HG02642 (cell line): ENCODE measurements around the gene NRDE2.
"Not testable (repeated sequence)": the region's sequence is repeated elsewhere in the genome, so short reads cannot be mapped to it uniquely, and the experiment has no call there.

ENCODE experiments used
- ATAC-seq: cut with Tn5 transposase; IDR thresholded peaks from one replicate; pipeline ENCODE4 v1.9.1; 2021; ENCODE audit warnings: mild to moderate bottlenecking; ENCODE audit not compliant: unreplicated experiment, poor library complexity

The NRDE2 gene

DNA sequence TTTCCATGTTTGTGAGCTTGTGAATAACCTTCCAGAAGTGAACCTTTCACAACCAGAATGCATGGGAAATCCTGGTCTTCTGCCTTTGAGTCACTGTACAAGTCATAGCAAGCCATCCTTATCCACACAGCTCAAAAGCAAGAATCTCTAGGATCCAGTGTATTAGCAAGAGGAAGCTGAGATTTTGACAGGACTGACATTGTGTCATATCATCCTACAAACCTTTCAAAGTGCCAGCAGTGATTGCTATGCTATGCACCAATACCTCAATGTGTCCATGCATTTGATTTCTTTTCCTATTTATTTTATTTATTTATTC lies 13.5 kb upstream of the NRDE2 start:
- ATAC-seq = no peak

DNA sequence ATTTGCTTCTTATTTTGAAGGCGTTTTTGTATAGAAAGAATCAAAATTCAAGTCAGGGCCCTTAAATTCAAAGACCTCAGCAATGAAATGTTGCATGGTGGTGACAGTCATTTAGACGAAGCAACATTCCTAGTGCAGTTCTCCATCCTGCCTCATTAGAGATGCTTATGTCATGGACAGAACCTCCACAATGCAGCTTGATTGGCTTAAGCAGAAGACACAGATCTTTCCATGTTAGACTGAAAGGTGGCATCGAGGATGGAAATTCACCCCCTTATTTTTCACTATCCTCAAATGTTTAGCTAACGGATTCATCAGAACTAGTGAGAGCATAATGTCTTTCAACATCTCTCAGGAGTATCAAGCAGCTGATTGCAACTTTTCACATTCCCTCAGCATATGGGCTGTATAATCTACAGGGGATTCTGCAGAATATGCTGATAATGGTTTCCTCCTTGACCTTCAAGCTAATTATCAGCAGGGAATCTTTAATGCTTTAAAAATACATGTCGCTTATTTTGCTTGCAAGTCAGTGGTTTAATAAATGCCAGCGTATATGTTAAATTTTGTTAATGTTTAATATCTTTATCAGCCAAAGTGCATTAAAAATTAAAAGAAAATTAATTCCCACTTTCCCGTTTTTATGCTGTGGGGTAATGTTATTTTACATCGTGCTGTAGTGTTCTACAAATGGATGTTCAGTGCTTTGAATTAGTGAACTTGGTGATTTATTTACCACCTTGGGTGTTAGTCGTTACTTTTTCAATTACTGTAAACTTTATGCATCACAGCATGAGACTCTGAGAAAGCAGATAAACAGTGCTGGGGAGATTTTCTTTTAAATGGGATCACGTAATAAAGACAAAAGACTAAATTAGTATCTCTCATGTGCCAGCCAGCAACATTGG lies 12.8 kb upstream of the NRDE2 start:
- no peak for ATAC-seq

DNA sequence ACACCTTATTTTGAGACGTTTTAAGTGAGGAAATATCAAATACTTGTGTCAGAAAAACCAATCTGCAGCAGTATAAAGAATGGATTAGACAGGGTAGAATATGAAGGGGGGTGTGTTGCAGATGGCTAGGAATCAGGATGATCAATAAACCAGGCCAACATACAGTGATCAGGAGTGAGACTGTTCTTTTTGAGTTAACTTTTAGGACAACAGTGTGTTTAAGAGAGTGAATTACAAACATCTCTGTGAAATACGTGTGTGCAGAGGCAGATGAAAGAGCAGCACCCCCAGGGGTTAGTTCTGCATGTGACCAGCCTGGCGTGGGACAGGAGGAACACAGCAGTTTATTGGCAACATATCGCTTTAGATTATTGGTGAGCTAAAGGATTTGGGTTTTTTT lies 10.6 kb upstream of the NRDE2 start:
- no peak for ATAC-seq

DNA sequence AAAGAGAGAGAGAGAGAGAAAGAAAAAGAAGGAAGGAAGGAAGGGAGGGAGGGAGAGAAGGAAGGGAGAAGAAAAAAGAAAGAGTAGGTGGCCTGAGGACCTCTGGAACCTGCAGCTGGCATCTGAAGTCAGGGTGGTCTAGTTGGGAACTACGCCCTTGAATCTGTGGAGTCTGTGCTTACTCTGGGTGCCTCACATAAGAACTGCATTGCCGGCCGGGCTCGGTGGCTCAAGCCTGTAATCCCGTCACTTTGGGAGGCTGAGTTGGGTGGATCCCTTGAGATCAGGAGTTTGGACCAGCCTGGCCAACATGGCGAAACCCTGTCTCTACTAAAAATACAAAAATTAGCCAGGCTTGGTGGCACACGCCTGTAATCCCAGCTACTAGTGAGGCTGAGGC lies 10.0 kb upstream of the NRDE2 start:
- no peak for ATAC-seq

DNA sequence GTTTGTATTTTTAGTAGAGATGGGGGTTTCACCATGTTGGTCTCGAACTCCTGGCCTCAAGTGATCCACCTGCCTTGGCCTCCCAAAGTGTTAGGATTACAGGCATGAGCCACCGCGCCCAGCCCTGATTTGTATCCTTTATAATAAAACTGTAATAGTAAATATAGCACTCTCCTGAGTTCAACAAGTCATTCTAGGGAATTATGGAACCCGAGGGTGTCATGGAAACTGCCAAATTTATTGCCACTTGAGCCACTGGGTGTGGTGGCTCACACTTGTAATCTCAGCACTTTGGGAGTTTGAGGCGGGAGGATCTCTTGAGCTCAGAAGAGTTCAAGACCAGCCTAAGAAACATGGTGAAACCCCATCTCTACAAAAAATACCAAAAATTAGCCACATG lies 9.5 kb upstream of the NRDE2 start:
- ATAC-seq = not testable (repeated sequence)

DNA sequence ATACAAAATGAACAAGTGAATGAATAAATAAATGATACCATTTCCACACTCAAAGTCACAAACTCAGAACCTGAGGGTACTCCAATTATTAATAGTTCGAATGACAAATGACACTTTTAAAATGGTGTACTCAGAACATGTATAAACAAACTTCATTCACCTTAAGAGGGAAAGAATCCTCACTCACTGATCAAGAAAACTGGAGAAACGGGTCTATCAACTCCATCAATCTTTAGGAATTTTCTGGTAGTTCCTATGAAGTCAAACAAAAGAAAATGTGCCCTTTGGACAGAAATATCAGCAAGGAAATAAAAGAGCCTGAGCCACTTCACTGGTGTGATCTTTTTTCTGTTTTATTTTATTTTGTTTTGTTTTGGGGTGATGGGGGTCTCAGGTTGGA lies 5.2 kb upstream of the NRDE2 start:
- ATAC-seq = no peak

DNA sequence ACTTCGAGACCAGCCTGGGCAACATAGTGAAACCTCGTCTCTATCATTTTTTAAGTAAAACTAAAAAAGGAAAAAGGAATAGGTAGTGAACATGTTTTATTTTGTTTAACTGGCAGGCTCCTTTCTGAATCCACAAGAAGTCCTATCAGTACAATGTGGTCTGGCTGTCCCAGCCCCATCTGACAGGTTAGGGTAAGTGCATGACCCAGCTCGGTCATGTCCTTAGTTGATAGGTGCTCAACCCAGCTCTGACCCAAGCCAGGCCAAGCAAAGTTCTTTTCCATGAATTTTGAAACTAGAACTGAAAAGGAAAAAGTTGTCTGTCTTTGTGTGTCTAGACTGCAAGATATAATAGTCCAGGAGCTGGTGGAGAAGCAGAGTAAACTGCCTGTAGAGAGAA lies 4.7 kb upstream of the NRDE2 start:
- ATAC-seq = no peak

DNA sequence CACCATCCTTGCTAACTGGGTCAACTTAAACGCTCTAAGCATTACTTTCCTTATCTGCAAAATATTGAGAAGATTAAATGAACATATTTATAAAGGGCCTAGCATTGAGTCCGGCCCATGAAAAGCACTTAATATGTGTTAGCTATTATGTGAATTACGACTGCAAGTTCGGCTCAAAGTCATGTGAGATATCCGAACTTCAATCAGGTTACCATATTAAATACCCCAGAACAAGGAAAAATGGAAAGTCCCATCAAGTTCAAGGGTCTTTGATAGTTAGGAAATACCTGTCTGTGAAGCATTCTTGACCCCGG lies 487 bp upstream of the NRDE2 start:
- ATAC-seq = peak; percentile 3

DNA sequence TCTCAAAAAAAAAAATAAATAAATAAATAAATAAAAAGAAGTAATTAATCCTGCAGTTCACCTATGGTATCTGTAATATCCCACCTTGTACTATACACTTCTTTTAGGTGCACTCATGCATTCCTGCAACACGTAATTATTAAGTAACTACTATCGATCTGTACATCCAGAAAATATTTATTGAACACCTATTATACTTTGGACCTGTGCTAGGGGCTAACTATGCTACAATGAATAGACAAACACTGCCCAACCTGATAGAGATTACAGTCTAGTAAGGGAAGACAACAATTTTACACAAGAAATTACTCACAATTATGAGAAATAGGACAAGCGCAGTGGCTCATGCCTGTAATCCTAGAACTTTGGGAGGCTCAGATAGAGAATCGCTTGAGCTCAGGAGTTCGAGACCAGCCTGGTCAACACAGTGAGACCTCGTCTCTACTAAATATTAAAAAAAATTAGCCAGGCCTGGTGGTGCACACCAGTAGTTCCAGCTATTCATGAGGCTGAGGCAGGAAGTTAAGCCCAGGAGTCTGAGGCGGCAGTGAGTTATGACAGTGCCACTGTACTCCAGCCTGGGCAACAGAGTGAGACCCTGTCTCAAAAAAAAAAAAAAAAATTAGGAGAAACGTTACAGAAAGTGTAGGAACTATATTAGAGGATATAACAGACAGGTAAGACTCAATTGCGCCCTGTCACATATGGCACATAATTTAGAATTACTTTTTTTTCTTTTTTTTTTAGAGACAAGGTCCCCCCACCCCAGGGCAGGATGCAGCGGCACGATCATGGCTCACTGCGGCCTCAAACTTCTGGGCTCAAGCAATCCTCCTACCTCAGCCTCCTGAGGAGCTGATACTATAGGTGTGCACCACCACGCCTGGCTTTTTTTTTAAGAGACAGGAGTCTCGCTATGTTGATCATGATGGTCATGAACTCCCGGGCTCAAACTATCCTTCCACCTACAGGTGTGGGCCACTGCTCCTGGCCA lies 1.2 kb downstream of the NRDE2 start:
- ATAC-seq = no peak

DNA sequence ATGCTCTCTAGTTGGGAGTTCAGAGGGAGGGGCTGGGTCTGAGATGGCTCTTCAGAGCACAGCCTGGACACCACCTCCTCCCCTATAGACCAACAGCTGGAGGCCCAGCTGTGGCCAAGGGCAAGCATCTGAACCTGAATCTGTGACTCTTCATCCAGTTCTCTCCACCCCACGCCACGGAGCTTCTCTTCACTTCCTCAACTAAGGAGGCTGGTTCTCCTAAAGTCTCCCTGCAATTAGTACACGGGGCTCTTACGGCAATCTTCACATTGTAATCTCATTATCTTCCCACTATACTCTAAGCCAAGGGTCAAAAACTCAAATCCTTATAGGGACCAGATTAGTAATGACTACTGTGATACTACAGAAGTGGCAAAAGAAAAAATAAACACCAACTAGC lies 9.8 kb downstream of the NRDE2 start:
- no peak for ATAC-seq

DNA sequence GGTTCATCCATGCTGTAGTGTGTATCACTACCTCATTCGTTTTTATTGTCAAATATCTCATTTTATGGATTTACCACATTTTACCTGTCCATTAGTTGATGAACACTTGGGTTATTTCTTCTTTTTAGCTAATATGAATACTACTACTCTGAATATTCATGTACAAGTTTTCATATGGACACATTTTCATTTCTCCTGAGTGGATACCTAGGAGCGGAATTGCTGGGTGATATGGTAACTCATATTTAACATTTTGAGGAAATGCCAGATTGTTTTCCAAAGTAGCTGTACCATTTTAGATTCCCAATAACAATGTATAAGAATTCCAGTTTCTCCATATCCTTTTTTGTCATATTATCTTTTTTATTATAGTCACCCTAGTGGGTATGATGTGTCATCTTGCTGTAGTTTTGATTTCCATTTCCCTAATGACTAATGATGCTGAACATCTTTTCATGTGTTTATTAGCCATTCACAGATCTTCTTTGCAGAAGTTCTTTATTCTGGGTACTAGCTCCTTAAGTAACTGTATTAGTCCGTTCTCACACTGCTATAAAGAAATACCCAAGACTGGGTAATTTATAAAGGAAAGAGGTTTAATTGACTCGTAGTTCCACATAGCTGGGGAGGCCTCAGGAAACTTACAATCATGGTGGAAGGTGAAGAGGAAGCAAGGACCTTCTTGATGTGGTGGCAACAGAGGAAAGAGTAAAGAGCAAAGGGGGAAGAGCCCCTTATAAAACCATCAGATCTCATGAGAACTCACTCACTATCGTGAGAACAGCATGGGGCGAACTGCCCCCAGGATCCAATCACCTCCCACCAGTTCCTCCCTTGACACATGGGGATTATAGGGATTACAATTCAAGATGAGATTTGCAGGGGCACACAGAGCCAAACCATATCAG lies 11.9 kb downstream of the NRDE2 start:
- ATAC-seq = no peak

DNA sequence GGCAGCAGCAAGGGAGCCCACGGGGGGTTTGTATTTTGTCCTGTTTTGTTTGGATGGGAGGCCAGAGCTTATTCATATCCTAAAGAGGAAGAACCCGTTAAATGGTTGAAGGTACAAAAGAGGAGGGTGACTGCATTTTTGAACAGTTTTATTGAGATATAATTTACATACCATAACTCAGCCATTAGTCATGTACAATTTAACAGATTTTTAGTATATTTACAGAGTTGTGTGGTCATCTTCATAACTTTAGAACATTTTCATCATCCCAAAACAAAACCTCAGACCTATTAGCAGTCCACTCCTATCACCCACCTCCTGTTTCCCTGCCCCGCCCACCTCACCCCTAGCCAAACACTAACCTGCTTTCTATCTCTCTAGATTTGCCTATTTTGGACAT lies 12.6 kb downstream of the NRDE2 start:
- no peak for ATAC-seq

DNA sequence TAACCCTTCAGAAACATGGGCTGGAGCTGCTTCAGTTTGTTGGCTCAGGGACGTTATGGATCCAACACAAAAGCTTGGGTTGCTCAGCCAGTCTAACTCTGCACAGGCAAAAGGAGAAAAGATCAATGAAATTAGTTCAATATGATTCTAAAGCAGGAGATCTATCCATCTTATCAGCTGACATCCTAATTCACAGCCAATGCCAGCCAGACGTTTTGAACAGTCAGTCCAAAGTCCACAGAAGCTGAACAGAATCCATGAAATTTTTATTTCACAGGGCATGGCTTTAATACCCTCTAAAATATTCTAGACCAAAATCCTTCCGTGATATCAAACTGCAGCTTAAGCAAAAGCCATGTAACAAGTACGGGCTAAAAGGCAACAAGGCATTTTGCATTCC lies 13.7 kb downstream of the NRDE2 start:
- no peak for ATAC-seq

DNA sequence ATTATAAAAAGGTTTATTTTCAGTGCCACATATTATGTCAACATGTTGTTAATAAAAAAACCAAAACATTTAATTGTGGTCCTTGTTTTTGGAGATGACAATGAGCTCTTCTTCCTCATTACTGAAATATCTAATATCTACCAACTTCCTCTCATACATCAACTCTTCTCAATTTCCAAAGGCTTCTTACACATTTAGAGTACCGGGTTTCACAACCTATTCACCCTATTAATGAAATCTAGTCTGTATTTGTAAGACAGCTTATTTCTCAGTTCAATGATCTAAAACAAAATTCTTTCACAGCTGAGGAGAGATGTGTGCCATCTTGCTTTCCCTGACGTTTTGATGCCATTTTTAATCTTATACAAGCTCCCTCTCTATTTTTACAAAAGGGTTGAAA lies 14.5 kb downstream of the NRDE2 start:
- ATAC-seq = no peak

DNA sequence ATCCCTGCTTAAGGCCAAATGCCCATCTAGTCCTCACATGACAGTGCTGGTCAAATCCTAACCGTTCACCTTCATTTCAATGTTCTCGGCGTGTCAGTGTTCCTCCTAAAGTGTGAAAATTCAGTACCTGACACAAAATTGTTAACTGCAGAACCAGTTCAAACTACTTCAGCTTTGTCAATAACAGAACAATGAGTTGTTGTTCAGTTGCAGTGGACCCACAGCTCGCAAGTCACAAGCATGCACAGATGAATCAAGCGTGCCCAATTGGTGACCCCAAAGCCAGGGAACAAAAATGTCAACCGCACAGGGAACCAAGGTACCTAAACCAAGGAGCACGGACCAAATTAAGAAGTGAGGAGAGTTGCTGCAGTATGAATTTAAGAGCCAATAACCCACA lies 23.2 kb downstream of the NRDE2 start:
- no peak for ATAC-seq

DNA sequence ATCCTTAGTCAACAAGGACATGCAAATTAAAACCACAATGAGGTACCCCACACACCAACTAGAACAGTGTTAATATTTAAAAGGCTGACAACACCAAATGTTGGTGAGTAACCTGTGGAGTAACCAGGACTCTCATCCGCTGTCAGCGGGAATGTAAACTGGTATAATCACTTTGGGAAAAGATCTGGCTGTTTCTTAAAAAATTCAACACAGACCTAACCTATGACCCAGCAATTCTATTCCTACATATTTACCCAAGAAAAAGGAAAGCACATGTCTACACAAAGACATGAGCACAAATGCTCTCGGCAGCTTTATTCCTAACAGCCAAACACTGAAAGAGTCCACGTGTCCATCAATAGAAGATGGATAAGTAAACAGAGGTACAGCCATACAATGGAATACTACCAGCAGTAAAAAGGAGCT lies 26.6 kb downstream of the NRDE2 start:
- no peak for ATAC-seq

DNA sequence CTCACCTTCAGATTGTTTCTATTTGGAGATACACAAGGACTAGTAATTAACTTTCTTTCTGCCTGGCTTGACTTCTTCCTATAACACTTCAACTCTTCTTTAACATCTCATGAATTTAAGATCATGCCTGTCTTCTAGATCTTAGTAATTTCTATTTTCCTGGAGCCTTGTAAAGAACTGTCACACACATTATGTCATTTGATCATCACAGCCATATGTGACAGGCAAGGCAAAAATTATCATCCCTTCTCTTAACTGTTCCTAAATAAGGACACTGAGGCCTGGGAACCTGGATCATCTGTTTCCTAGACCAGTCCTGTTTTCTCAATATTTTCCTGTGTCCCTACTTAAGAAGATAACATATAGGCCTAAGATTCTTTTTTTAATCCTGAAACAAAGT lies 27.2 kb downstream of the NRDE2 start:
- no peak for ATAC-seq

DNA sequence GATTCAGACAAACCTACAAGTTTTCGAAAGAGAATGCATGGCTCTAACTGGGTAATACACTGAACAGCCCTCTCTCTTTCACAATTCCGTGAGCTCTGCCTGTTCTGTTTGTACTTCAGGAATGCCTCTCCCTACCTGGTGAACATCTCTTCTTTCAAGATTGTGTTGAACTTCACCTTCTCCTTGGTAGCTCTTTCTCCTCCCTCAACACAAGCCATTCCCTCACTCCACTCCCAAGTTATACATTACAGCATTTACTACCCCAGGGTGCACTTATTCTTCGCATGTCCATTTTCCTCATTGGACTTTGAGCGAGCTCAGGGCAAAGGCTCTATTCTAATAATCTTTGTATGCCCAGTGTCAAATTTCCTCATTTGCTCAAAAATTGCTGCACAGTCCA lies 28.3 kb downstream of the NRDE2 start:
- no peak for ATAC-seq

DNA sequence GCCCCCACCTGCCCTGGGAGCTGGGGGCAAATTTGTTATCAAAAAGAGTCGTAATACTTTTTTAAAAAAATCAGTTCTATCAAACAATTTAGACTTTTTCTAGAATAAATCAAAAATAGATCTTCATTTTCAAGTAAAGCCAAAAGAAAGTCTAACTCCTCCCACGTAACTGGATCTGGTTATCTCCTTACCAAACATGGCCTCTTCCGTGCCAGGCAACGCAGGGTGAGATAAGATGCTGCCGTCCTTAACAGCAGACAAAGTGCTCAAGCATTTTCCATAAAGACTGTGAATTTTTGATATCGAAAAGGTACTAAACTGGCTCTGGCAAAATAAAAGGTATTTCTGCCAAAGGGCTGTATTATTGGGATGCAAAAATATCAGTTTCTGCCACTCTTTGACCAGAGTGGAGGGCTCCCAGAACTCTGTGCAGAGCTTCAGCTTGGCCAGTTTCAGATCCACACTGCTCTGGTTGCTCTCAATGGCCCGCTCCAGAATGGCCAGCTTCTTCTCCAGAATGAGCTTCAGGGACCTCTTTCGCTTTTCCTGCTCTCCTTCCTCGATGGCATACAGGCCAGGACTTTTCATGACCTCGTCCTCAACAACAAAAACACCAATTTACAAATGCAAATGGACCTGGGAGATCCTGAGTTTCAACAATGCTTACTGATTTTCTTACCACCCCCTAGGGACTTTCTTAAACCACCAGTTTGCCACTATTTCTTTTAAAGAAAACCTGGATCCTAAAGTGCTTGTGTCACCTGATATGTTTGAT lies 29.0 kb downstream of the NRDE2 start:
- no peak for ATAC-seq

DNA sequence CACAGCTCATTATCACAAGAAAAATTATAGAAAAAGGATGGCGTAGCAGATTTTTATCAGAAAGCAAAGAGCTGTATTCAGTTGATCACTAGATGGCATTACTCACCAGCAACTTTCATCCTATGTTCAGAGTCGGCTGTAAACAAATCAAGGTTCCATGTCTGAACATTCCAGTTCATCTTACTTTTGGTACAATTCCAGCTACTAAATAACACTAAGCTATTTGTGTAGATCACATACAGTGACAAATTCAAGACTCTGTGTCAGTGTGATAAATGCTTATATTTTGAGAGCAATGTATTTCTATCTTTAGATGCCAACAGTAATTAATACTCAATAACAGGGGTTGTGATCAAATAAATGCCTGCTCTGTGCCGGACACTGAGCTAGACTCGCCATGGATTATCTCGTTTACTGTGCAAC lies 30.1 kb downstream of the NRDE2 start:
- ATAC-seq = no peak
